Subcutaneous adipose tissue (tissue), 4 donors: ENCODE data around the gene ASRGL1. TPM values are rescaled to one million over a fixed set of nuclear protein-coding genes. Genes with fewer than 3 reads are reported as not detected.

Experiments used
- total RNA-seq, 4 donors: library from RNA; depleted of rRNA; stranded (reverse); fragments of >200 nt; gene quantifications; one replicate each; pipeline ENCODE4 v1.1.0, GENCODE V29; 2016
- TF ChIP-seq, protein P1 (sequence below): fragments of 450-650 bp; IDR thresholded peaks from one replicate; pipeline ENCODE4 v1.5.1; 2016; ENCODE audit warnings: low read depth, mild to moderate bottlenecking, control low read depth, antibody characterized with exemption, moderate library complexity

Gene ASRGL1
- total RNA-seq, 4 donors from 2014 or later = 9.6 to 32.0 (median 15.0) TPM

DNA sequence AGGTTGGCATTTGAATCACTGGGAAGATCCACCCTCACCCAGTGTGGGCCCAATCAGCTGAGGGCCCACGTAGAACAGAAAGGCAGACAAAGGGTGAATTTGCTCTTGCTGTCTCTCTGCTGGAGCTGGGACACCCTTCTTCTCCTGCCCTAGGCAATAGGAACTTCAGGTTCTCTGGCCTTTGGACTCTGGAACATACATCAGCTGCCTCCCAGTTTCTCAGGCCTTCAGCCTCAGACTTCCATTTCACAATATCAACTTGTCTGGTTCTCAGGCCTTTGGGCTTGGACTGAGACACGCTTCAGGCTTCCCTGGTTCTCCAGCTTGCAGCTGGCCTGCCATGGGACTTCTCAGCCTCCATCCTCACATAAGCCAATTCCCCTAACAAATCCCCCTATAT is 14.7 kb upstream of the ASRGL1 start:
- TF ChIP-seq, protein P1, sequence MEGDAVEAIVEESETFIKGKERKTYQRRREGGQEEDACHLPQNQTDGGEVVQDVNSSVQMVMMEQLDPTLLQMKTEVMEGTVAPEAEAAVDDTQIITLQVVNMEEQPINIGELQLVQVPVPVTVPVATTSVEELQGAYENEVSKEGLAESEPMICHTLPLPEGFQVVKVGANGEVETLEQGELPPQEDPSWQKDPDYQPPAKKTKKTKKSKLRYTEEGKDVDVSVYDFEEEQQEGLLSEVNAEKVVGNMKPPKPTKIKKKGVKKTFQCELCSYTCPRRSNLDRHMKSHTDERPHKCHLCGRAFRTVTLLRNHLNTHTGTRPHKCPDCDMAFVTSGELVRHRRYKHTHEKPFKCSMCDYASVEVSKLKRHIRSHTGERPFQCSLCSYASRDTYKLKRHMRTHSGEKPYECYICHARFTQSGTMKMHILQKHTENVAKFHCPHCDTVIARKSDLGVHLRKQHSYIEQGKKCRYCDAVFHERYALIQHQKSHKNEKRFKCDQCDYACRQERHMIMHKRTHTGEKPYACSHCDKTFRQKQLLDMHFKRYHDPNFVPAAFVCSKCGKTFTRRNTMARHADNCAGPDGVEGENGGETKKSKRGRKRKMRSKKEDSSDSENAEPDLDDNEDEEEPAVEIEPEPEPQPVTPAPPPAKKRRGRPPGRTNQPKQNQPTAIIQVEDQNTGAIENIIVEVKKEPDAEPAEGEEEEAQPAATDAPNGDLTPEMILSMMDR = no peak

- TF ChIP-seq, protein P1 = no peak
Observed at GRCh38 chr11:62324731-62325556, 12.3 kb upstream of the ASRGL1 start.

GRCh38 chr11:62333768-62334167 is 3.5 kb upstream of the ASRGL1 start:
- TF ChIP-seq, protein P1 = no peak

- TF ChIP-seq, protein P1 = no peak
Observed at GRCh38 chr11:62338218-62338617, 970 bp downstream of the ASRGL1 start.

GRCh38 chr11:62340269-62340901 is 3.1 kb downstream of the ASRGL1 start:
- TF ChIP-seq, protein P1 = no peak

DNA sequence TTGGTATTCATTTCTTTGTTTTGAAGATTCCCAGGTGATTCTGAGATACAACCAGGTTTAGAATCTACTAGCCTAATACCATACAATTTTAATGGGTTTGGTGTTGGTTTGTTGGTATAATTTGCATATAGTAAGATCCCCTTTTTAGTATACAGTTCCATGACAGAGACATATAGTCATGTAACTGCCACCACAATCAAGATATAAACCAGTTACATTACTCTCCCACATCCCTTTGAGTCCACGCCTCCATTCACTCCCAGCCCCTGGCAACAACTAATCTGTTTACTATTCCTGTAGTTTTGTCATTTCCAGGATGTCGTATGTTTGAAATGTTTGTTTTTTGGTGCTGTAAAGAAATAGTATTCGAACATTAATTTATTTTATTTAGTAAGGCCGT is 4.3 kb downstream of the ASRGL1 start:
- TF ChIP-seq, protein P1 = no peak

DNA sequence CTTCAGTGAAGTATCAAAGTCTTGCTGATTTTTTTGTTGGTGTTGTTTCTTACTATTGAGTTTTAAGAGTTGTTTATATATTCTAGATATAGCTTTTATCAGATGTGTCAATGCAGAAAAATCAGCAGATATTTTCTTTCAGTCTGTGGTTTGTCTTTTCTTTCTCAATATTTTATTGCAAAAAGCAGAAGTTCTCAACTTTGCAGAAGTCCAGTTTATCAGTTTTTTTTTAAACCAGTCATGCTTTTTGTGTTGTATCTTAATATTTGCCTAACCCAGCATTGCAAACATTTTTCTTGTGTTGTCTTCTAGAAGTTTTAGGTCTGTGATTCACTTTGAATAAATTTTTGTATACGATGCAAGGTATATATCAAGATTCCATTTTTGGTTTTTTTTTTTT is 7.0 kb downstream of the ASRGL1 start:
- TF ChIP-seq, protein P1 = no peak
